Right hindlimb (tissue), 1 donor: ENCODE data around the gene CLDN7.

Experiments
- DNase-seq: peaks from one replicate; pipeline ENCODE4 v3.0.0-alpha.2; 2018

CLDN7 gene, protein sequence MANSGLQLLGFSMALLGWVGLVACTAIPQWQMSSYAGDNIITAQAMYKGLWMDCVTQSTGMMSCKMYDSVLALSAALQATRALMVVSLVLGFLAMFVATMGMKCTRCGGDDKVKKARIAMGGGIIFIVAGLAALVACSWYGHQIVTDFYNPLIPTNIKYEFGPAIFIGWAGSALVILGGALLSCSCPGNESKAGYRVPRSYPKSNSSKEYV

DNA sequence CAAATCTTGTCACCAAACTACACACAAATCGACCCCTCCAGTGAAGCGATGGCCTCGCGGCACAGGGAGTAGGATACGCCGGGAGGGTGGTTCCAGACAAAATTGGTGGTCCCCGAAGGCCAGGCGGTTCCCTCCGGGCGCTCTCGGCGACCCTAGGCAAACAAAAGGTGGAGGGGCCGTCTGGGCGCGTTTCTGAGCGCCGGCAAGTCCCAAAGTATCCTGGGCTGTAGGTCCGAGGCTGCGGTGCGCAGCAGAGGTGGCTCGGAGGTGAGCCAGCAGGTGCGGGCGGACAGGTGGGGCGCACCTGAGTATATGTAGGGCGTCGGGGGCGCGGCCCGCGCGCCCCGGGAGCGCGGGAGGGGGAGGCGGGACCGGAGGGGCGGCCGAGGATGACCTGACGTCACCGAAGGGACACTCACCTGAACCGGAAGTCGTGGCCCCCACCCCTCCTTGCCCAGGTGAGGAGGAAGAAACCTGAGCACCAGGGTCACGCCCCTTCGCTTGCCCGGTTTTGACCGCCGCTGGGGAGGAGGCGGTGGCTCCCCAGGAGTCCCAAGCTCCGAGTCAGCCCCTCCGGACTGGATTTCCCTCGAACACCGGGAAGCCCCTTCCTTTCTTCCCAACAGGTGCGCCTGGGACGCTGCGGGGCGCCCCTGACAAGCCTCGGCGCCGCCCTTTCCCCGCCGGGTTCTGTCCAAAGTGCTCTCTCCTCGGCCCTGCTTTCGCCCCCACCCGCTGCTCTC, at the start of gene CLDN7:
Gene CLDN7, minus strand, starts transcription at position 287 of the 743 bp plus-strand sequence. CDS start 435 bp downstream, outside the sequence.
- no peak for DNase-seq

DNA sequence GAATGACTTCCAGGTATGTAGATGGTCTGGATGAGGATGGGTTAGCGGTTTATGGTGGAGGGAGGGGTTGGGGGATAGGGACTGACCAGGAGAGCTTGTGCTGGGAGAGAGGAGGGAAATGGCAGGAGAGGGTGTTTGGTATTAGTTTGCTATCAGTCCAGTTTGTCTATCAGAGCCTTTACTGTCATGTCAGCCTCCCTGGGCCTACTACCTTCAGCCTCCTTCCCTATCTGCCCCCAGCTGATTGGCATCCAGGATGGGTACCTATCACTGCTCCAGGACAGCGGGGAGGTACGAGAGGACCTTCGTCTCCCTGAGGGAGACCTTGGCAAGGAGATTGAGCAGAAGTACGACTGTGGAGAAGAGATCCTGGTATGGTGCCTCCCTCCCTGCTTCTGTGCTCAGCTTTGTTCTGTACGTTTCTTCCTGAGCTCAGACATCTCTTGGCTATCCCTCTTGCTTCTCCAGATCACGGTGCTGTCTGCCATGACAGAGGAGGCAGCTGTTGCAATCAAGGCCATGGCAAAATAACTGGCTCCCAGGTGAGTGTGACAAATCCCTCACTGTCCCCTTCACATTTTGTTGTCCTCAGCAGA, 48.9 kb upstream of the CLDN7 start:
- no peak for DNase-seq

DNA sequence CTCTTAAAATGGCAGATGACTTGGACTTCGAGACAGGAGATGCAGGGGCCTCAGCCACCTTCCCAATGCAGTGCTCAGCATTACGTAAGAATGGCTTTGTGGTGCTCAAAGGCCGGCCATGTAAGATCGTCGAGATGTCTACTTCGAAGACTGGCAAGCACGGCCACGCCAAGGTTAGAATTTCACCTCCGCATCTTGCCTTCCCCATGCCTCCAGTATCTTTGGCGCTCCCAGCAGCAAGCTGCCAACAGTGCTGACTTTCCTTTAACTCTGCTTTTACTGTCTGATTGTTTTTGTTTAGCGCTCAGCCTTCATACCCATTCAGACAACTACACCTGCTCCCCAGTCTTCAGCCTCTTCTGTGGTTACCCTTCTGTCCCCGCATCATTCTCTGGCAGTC, 47.4 kb upstream of the CLDN7 start:
- no peak for DNase-seq

DNA sequence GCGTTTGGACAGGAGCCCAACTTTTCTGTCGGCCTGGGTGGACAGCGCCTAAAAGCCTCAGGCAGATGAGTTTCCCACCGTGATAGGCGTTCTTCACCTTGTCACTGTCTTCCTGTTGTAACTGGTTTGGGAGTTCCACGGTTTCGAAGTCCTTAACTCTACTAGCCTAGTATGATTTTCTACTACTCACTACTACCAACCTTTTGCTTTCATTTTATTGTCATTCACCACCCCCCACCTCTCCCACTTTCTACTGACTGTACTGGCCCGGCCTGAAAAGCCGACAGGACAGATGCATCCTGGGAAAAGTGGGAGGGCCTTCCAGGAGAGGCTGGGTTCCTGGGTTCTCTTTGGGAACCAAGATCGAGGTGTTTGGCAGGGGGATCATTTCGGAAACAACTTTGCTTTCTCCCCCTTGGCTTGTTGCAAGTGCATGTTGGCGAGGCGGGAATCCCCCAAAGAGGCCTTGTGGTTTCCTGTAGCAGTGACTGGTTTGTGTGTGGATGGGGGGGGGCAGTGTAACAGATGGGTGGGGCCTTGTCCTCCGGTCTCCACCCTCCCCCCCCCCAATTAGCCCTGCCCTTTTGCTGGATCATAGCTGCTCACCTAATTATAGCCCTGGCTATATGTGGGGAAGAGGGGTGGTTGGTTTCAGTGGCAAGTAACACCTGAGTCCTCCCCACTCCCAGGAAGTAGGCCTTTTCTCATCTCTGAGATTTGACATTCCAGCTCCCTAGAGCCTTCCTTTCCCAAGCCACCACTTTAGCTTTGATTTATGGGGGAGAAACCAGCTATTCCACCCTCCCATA, 46.6 kb upstream of the CLDN7 start:
- peak; percentile 83 for DNase-seq

DNA sequence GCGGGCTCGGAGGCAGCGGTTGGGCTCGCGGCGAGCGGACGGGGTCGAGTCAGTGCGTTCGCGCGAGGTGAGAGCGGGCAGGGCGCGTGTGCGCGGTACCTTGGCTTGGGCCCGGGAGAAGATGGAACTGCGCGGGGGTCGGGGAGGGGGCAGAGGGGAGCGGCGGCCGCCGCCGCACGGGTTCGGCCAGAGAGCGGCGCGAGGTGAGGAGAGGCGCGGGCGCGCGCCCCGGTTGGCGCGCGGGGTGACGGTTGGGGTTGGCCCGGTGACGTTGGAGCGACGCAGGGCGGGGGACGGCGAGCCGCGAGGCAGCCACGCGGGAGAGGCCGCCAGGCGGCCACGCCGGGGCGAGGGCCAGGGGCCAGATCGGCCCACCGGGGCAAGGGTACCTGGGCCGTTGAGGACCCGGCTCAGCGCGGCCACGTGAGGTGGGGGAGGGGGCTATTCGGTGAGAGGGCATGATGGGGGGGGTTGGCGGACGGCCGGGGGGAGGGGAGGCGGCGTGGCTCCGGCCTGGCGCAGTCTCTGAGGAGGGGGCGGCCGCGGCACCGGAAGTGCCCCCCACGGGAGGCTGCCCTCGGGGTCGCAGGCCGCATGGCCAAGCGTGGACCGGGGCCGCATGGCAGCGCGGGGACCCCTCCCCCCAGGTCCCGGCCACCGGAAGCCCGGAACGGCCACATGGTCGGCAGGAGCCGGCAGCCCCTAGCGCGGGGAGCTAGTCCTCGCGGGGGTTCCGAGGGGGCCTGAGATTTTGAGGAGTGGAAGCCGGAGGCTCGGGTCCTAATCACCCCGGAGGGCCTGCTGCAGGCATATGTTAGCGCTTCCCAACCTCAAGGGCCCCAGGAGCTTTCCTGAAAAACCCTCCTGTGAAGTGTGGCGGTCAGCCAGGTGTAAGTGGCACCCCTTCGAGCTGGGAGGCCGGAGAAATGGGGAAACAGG, 45.7 kb upstream of the CLDN7 start:
- no peak for DNase-seq

DNA sequence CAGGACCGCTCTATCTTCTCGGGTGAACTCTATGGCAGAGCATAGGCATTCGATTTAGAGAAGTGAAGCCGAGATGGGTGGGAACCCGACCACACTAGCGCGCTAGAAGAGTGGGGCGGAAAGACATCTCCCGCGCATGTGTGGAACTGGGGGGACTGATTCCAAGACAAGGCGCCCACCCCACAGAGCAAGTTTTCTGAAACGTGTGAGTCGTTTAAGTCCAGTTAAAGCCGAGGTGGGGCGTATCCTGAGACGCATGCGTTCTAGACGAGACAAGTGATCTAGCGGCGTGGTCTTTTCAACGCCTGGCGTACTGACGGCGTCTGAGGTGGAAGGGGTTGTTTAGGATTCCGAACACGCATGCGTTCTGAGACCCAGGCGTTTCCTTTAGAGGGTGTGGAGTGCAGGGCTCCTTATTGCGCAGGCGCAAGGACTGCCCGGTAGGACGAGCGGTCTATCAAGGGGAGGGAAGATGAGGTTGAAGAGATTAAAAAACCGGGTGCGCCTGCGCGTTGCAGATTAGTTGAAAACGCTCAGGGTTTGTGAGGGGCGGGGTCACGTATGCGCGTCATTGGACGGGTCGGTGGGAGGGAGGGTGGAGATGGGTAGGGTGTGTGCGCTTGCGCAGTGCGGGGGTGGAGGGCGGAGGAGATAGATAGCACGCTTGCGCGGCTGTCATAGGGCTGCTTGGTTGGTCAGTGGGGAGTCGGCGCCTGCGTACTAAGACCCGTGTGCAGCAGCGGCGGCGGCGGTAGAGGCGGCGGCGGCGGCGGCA, 44.8 kb upstream of the CLDN7 start, which contains the start of gene EIF5A:
Gene EIF5A, plus strand, starts transcription at position 718 of the 775 bp plus-strand sequence. CDS start 2,008 bp downstream, outside the sequence.
- peak; percentile 100 for DNase-seq

DNA sequence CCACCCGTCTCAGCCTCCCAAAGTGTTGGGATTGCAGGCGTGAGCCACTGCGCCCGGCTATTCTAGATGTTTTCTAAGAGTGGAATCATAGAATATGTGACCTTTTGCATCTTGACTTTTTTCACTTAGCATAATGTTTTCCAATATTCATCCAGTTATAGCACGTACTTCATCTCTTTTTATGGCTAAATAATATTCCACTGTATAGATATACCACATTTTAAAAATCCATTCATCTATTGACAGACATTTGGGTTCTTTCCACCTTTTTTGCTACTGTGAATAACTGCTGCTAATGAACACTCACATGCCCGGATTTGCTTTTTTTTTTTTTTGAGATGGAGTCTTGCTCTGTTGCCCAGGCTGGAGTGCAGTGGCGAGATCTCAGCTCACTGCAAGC, 41.9 kb upstream of the CLDN7 start:
- no peak for DNase-seq

DNA sequence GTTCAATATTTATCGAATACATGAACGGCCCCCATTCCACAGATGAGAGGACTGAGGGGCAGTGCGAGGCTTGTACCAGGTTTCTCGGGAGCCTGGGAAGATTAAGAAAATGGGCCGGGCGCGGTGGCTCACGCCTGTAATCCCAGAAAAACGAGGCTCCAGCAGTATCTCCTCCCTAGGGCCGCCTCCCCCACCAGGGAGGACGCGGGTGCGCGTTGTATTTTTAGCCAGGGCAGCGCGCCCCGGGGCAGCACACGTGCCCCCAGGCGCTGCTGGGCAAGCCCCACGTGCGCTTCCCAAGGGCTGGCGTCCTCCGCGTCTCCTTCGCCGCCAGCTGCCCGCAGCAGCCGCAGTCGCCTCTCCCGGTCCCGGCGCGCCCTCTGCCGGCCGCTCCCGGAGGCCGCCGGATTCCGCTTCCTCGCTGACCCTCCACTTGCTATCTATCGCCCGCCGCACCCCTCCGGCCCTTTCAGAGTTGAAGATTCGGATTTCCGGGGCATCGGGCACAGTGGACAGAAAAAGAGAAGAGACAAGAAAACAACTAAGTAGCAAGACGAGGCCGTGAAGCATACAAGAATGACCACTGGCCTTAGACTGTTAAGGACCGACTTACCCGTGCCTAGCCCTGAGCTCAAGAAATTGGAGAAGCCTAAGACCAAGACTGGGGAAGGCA, 34.0 kb upstream of the CLDN7 start:
- DNase-seq = peak; percentile 84

DNA sequence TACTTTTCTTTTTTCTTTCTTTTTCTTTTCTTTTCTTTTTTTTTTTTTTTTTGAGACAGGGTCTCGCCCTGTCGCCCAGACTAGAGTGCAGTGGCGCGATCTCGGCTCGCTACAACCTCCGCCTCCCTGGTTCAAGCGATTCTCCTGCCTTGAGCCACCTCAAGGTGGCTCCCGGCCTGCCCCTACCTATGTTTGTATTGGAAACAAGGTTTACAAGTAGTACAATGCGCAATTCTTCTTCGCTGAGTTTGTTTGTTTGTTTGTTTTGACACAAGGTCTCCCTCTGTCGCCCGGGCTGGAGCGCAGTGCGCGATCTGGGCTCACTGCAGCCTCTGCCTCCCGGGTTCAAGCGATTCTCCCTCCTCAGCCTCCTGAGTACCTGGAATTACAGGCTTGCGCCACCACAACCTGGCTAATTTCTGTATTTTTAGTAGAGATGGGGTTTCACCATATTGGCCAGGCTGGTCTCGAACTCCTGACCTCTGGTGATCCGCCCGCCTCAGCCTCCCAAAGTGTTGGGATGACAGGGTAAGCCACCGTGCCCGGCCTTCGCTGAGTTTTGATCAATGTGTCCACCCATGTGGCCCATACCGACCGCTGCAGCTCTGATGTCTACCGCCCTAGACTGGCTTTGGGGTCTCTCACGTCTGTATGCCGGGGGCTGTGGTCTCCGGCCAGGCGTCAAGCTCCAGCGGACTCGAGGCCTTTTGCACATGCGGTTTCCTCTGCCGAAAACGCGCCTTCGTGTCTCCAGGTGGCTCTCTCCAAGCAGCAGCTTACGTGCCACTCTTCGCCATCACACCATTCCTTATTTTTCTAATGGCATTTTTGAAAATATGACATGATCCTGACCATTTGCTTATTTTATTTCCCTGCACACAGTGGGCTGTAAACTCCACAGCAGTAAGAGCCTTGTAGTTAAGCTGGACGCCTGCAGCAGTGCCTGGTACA, 33.2 kb upstream of the CLDN7 start:
- DNase-seq = no peak

DNA sequence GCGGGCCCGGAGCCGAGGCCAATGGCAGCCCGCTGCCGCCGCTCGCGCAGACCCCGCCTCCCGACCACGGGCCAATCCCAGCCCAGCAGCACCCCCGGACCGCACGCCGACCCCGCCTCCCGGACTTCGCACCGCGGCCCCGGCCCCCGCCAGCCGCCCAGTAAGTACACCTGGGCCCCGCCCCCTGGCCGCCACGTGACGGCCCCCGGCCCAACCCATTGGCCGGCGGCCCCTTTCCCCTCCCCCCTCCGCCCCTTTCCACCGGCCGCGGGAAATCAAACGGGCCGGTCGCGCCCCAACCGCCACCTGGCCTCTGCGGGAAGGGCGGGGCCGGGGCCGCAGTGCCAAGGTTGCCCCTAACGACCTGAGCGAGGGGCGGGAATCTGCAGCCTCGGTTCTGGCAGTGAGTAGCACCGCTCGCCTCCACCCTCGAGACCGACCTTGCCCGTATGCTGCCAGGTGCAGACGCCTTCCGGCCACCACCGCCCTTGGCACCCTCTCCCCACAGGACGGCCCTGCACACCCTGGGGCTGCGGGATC, 32.4 kb upstream of the CLDN7 start, which contains the start of gene YBX2:
Gene YBX2, minus strand, starts transcription at position 26 of the 540 bp plus-strand sequence. CDS start 139 bp downstream, outside the sequence.
- peak; percentile 55 for DNase-seq

DNA sequence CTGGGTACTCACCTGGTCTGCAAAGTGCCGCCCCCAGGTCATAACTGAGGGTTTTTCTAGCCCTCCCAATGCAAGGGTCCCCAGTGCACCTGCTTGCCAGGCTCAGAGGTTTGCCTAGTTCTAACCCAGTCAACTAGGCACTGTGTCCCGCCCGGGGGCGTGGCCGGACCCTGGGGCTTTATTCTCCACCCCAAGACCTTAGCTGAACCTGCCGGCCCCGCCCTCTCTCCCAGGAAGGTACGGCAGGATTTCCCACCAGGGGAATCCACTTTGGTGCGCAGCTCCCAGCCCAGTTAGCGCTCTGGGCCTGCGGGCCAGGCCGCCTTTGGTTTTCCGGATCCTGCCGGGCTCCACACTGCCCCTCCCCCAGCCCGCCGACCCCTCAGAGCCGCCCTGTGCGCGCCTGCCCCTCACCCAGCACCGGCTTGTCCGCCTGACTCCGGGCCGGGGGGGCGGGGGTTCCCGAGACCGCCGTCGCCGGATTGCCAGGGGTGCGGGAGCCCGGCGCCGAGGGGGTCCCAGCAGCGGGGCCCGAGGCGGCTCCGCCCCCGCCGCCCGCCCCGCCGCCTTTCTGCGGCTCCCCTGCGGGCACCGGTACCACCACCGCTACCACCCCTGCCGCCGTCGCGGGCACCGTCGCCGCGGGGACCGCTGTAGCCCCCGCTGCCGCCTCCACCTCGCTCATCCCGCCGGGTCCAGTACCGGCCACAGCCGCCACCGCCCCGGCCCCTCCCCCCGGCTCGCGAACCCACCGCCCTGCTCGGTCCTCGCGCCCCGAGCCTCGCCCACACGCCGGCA, 31.7 kb upstream of the CLDN7 start:
- DNase-seq = no peak

DNA sequence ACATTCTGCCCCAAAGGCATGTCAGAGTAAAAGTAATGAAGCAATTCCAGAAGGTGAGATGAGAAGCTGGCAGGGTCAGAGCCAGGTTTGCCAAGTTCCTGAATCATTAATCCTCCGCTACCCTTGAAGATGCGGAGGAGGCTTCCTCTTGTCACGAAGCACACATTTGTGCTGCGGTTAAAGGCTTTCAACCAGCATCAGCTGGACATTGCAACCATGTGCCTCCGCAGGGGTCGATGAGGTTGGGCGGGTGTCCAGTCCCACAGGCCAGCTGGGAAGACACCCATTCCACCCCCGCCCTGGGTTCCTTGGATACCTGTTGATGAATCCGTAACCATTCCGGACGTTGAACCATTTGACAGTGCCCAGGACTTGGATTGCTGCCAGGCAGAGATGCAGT, 30.9 kb upstream of the CLDN7 start:
- no peak for DNase-seq

DNA sequence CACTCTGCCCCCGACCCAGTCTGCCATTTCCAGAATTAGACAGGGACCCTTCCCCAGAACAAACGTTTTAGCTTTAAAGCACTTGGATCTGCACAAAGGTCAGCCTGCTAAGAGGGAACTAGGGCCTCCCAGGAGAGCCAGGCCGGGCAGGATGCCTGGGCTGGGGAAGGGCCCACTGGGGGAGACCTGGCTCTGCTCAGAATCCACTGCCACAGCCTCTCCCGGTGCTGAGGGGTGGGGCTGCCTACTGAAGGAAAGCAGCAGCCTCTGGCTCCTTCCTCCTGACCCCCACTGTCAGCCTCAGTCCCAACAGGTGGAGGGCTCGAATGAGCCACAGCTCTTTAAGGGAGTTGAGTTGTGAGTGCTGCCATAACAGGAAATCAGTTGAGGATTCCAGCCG, 30.5 kb upstream of the CLDN7 start:
- DNase-seq = no peak

DNA sequence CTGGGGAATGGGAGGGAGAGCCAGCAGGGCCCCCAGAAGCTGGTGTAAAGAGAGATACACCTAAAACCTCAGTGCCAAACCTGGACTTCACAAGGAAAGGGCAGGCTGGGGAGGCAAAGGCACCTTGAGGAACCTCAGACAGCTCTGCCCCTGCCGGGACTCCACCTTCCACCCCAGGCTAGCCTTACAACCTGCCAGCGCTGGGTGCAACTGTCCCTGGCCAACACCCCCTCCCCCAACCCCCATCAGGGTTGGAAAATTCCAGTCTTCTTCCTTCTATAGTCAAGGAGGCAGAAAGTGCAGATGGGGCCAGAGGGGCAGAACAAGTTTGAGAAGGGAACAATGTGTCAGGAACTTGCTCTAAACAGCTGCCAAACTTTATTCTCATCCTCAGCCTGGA, 29.9 kb upstream of the CLDN7 start:
- DNase-seq = no peak

DNA sequence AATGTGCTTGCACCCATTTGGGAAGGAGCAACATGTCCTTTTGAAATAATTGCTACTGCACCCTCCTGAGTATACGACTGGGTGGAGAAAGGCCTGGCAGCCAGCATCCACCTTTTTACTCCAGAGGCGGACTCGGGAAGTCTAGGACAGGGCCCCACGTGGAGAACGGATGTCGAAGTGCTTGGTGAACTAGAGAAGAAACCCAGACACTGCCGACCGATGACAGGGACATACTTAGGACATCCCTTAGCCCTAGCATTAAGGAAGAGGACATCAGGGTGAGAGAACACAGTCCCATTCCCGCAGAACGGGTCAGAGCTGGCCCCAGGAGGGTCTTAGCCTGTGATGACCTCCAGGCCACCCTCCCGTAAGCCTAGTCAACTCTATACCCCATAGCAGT, 28.4 kb upstream of the CLDN7 start:
- DNase-seq = no peak

DNA sequence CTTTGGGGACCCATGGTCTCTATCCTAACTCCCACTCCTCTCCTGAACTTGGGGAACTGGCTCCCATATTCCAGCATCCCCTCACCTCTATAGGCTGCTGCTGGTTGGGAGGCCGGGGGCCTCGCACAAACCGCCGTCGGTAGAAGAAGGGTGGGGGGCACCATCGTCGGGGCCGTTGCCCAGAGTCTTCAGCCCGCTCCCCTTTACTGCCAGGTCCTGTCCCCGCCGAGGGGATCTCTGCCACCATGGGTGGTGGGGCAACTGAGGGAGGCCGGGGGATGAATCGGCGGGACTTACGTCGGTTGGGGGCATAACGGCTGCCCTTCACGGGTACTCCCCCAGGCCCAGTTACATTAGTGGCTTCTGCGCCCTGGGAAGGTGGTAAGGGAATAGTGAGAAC, 27.9 kb upstream of the CLDN7 start:
- no peak for DNase-seq

DNA sequence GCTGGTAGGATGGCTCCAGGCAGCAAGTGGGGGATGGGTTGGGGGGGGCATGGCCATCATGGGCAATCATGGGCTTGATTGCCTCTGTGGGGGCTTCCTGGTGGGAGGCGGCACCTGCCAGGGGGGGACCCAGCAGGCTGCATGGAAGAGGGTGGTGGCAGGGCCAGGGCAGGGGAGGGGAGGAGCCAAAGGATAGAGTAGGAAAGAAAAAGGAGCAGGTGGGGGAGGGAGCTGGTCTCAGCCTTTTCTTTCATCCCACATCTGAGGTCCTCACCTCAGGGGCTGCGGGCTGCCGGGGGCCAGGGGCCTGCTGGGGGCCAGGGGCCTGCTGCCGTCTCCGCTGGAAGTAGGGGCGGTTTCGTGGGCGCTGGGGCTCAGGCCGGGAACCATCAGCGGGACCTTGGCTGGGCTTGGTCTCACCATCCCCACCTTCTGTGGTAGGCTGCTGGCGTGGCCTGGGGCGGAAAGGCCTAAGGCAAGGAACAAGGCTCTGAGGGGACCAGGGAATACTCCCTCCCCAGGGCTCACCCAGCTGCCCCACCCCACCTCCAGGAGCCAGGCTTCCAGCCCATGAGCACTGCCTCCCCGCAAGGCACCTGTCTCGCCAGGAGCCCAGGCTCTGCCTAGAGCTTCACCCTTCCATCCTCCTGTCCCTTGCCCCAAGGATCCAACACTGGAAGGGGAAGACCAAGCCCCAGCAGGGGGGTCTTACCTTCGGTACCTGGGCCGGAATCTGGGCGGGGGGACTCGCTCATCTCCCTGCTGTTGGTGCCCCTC, 27.2 kb upstream of the CLDN7 start:
- DNase-seq = no peak
